ENCODE results near the gene LRSAM1.

LRSAM1 gene

GRCh38 chr9:127450830-127451607 is at the start of gene LRSAM1, which contains the start of gene RPL12:
TSS of gene LRSAM1 (plus strand) at chr9:127451510. CDS start at chr9:127454528, 3,018 bp downstream.
TSS of gene RPL12 (minus strand) at chr9:127451406. CDS start at chr9:127451317, 89 bp downstream.
- peak; percentile 96 to 98 (median 97) for DNase-seq (ENCODE audit: low read depth in 3 of 3)

GRCh38 chr9:127402401-127403090 is 48.8 kb upstream of the LRSAM1 start:
- no peak for DNase-seq (ENCODE audit: low read depth in 3 of 3)

DNA sequence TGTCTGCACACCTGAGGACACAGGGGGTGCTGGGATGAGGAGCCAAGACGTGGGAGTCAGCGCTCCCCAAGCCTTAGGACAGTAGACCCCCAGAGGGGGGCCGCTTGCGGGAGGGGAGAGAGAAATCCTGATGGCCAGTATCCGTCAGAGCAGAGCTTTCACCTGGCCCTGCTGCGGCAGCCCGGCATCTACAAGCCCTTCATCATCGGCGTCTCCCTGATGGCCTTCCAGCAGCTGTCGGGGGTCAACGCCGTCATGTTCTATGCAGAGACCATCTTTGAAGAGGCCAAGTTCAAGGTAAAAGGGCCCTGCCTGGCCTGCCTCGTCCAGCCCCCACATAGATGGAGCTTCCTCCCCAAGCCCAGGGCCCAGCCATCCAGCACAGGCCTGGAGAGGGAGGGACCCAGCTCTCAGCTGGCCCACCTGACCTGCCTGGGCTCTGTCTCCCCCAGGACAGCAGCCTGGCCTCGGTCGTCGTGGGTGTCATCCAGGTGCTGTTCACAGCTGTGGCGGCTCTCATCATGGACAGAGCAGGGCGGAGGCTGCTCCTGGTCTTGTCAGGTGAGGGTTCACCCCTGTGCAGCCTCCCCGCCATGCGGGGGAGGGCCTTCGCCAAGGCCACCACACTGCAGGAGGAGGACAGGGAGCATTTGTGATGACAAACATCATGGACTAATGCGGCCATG is 47.7 kb upstream of the LRSAM1 start:
- DNase-seq (ENCODE audit: low read depth in 3 of 3): no peak

DNA sequence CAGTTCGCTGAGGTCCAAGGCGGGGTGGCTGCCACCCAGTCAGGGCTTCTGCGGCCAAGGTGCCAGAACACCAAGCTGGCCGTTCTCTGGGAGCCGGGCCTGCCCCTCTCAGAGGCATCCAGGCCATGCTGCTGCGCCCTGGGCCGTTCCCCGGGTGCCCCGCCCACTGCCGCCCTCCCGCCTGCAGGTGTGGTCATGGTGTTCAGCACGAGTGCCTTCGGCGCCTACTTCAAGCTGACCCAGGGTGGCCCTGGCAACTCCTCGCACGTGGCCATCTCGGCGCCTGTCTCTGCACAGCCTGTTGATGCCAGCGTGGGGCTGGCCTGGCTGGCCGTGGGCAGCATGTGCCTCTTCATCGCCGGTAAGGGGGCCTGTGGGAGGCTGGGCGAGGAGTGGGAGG is 46.7 kb upstream of the LRSAM1 start:
- DNase-seq (ENCODE audit: low read depth in 3 of 3): no peak

DNA sequence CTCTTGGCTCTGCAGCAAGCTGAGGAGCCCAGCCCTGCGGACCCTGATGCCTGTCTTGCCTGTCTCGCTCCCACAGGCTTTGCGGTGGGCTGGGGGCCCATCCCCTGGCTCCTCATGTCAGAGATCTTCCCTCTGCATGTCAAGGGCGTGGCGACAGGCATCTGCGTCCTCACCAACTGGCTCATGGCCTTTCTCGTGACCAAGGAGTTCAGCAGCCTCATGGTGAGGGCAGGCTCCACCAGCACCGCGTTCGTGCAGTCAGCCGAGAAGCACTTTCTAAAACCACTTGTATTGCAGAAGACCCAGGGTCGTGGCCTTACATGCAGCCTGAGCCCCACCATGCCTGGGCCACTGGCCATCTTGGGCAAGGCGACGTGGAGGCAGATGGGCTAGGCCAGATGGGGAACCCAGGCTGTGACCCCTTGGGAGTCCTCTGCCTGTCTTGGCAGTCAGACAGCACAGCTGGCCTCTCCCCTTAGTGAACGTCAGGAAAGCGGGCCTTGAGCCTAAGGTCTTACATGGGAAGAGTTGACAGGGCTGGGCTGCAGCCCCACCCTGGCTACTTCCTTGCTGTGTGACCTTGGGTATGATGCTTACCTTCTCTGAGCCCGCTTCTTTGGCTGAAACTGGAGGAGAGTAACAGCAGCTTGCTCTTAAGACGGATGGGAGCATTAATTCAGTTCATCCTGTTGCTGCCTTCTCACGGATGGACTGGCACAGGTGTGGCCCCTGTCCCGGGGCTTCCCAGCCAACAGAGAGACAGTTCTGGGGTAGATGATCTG is 45.8 kb upstream of the LRSAM1 start:
- DNase-seq (ENCODE audit: low read depth in 3 of 3): no peak

GRCh38 chr9:127406799-127407491 is 44.4 kb upstream of the LRSAM1 start:
- DNase-seq (ENCODE audit: low read depth in 3 of 3): no peak

GRCh38 chr9:127407492-127407843 is 43.8 kb upstream of the LRSAM1 start:
- no peak for DNase-seq (ENCODE audit: low read depth in 3 of 3)

DNA sequence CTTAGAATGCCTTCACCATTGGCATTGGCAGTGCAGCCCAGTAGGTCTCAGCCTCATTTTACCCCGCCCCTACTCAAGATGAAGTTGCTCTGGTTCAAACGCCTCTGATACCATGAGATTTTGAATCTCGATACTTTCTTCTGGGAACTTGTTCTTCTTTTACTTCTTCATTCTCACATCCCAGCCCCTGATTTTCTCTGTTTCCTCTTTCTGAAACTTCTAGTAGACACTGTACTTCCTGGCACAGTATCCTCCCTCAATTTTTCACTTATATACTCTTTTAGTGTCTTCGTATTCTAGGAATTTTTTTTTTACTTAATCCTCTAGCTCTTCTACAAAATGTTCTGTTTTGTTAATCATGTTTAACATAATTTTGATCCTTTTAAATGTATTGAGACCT is 40.2 kb upstream of the LRSAM1 start:
- no peak for DNase-seq (ENCODE audit: low read depth in 3 of 3)

GRCh38 chr9:127415141-127415540 is 36.2 kb upstream of the LRSAM1 start:
- DNase-seq (ENCODE audit: low read depth in 3 of 3): no peak

DNA sequence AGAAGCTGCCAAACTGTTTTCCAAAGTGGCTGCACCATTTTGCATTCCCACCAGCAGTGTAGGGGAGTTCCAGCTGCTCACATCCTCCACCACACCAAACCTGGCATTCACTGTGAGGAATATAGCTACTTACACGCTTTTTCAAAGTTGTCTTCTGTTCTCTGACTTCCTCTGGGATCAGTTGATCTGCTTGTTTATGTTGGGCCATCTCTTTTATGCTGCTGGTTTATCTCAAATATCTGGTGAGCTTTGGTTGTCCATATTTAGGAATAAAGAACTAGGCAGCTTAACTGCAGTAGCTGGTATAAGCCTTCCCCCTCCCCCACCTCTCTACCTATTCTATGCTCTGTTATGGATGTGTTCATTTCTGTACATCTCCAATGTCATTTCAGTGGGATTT is 35.7 kb upstream of the LRSAM1 start:
- no peak for DNase-seq (ENCODE audit: low read depth in 3 of 3)

DNA sequence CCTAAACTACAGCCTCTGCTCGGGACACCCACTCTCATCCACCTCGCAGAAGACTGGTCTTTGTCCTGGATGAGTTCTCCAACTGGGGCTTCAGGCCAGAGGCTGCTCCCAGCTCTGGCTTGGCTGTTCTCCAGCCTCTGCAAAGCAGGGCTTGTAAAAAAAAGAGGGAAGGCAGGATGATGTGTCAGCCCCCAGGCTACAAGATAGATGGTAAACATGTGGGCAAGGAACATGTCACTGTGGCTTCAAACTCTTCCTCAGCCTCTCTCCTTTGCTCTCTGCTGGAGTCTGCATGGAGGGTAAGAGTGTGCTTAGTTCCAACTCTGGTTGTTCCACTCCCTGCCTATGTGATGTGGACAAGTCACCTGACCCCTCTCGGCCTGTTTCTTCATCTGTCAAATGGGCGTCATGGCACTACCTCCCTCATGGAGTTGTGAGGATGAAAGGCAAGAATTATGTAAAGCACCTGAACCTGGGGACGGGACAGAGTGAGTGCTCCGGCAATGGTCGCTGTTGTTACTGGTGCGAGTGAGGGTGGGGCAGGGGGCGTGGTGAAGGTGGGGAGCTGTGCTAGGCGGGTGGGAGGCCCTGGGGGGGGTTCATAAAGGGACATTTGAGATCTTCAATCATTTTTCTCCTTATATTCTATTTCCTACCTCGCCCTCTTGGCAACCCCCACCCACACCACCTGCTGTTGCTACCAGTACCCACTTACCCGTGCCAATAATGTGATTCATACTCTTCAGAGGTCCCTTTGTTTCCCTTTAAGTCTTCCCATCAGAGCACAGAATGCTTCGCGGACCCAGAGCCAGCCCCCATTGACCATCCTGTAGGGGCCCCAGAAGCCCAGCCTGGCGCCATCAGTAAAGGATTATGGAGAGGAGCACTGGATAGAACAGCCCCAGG is 33.9 kb upstream of the LRSAM1 start:
- DNase-seq (ENCODE audit: low read depth in 3 of 3): no peak

GRCh38 chr9:127418037-127418471 is 33.3 kb upstream of the LRSAM1 start:
- peak in 2 of 3 experiments; percentile 17 to 43 for DNase-seq (ENCODE audit: low read depth in 3 of 3)

GRCh38 chr9:127419348-127419747 is 32.0 kb upstream of the LRSAM1 start:
- DNase-seq (ENCODE audit: low read depth in 3 of 3): no peak

DNA sequence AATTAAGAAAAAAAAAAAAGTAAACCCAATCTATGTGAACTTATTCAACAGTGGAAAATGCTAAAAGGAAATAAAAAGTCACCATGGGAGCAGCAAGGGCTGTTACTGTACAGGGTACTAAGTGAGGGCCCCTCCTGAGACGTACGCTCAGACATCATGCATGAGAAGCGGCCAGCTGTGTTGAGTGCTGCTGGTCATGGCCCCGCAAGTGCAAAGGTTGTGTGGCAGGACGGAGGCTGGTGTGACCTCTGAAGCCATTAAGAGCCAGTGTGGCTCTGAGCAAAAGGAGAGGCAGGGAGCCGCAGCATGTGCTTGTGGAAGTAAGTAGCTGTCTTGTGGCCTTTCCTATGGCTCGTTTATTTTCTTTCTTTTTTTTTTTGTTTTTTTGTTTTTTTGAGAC is 30.3 kb upstream of the LRSAM1 start:
- no peak for DNase-seq (ENCODE audit: low read depth in 3 of 3)

DNA sequence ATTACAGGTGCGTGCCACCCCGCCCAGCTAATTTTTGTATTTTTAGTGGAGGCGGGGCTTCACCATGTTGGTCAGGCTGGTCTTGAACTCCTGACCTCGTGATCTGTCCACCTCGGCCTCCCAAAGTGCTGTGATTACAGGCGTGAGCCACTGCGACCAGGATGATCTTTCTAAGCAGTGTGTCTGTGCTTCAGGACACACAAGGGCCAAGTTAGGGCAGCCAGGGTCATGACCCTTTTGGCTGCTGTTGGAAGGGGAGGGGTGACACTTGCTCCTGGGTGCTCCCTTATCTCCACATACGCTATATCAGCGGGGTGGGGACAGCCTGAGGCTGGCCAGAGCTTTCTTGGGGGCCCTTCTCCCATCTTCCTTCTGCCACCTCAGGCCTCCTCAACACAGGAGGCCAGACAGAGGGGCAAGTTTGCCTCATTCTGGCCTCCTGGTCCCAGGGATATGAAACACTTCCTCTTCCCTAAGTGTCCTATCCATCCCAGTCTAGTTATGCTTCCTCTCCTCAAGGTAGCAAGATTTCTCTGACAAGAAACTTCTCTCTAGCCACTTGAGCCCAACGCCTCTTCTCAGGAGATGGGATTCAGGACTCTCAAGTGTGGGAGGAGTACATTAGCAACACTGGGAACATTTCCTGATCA is 29.1 kb upstream of the LRSAM1 start:
- DNase-seq (ENCODE audit: low read depth in 3 of 3): no peak

- DNase-seq (ENCODE audit: low read depth in 3 of 3): no peak
These were observed 28.5 kb upstream of the LRSAM1 start for GRCh38 chr9:127422787-127423186.

GRCh38 chr9:127423476-127423933 is 27.8 kb upstream of the LRSAM1 start:
- no peak for DNase-seq (ENCODE audit: low read depth in 3 of 3)

DNA sequence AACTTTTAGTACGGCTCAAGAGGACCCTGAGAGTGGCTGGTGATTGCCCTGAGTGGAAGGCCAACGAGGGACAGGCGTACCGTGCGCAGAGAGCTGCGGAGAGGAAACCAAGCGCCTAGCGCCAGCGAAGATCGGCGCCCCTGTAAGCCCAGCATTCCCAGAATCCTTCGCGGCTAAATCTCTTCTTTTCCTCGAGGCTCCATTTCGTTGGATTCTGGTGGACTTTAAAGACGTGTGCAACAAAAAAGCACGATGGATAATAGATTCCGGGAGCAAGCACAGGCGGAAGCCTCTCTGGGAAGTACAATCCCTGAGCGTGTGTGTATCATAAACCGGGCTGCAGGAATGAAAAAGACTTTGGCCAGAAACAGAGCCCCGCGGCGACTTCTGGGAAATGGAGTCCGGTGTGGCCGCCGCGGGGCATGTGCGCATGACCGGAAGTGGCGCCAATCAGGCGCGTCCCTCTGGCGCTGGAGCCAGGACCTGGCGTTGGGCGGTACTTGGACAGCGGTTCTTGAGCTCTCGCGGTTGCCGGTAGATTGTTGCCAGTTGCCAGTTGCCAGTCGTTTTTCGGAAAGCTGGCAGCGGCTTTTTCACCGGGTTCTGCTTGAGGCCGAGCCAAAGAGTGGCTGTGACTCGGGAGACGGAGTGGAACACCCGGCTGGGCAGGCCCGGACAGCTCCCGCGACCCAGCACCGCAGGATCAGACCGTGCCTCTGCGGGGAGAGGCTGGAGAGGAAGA is 27.2 kb upstream of the LRSAM1 start, which contains the start of gene ZNF79:
TSS of gene ZNF79 (plus strand) at position 449 of the 742 bp plus-strand sequence. CDS start 406 bp downstream, outside the sequence.
- peak; percentile 81 to 90 (median 84) for DNase-seq (ENCODE audit: low read depth in 3 of 3)

GRCh38 chr9:127424676-127424999 is 26.7 kb upstream of the LRSAM1 start:
- DNase-seq (ENCODE audit: low read depth in 3 of 3): no peak
